Right lung (tissue), 5 donors: ENCODE results near the gene WNT3A. TPM values are rescaled to one million over a fixed set of nuclear protein-coding genes. Genes with fewer than 3 reads are reported as not detected.

Experiments used
- DNase-seq, 2 donors: peaks; one replicate each; pipeline ENCODE4 v3.0.0-alpha.2; 2013
- polyA plus RNA-seq, 5 donors: library from polyadenylated mRNA; unstranded; fragments of 120-200 nt; gene quantifications; one replicate each; pipeline versions ENCODE4 v1.2.1 to v1.2.3, GENCODE V29; 2013; ENCODE audit warnings: inconsistent platforms in 1 of 5, low replicate concordance in 1 of 5; ENCODE audit not compliant: insufficient read length in 5 of 5, insufficient read depth in 1 of 5

The WNT3A gene
- polyA plus RNA-seq, 5 donors, result 0.05 to 0.06 TPM; not detected in 3

DNA sequence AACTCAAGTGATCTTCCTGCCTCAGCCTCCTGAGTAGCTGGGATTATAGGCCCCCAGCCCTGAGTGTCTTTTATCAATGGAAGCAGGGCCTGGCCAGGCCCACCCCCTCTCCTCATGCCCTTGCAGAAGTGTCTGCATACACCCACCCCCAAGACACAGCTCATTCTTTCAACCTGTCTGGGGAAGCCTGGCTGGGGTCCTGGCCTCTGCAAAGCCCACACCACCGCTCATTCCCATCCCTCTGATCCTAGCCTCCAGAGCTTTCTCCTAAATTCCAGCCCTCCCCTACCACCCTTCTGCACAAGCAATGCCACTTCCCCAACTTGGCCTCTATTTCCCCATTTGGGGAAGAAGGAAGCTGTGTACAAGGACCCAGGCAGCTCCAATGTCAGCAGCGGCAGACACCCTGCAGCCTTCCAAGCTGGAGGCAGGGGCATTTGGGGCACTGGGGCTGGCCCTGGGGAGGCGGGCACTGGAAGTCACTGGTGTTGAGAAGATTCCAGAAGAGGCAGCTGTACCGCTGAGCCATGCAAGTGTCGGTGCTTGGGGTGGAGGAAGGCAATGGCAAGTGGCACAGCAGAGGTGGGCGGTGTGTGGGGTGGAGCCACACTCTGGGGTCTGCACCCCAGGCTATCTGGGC is 42.0 kb downstream of the WNT3A start:
- DNase-seq, result no peak

DNA sequence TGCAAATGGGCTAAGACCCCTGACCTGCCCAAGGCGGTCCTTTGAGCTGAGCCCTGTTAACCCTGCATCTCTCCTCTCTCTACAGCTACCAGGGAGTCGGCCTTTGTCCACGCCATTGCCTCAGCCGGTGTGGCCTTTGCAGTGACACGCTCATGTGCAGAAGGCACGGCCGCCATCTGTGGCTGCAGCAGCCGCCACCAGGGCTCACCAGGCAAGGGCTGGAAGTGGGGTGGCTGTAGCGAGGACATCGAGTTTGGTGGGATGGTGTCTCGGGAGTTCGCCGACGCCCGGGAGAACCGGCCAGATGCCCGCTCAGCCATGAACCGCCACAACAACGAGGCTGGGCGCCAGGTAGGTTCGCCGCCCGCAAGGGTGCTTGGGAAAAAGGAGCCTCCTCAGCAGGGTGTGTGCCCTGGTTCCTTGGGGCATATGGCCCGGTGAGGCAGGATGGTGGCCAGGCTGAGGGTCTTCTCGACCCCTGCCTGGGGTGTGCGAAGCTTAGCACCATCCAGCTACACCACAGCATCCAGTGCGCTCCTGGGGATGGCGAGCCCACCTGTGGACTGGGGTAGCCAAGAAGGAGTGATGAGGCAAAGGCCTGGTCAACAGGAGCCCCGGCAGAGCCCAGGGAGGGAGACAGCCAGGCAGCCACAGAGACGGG is 43.9 kb downstream of the WNT3A start:
- DNase-seq, result no peak

DNA sequence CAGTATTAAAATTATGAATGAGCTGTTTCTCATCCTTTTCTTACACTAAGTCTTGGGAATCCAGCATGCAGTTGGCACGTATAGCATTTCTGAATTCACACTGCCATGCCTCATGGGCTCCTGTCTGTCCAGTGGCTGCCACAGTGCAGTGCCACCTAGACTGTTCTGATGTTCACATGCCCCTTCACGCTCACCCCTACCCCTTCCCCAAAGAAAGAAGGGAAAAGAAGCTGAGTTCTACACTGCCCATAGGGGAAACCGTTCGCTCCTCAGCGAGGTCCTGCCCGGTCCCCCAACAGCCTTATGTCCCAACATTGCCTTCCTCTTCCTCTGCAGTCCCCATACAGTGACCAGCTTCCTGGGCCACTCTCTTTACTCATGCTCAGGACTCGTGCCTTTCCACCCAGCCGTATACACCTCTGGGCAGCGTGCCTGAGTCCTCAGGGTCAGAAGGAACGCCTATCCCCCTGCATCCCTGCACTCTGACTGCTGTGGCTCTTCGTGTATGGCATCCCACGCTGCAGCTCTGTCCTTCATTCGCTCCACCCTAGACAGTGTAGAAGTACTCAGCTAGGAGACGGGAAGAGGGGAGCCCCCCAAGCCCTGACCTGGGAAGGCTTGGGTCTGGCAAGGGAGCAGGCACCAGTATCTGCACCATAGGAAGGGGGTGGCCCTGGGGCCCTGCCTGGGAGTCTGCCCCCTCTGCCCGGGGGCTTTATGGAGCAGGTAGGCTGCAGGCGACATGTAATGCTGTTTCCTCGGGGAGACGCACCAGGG is 51.6 kb downstream of the WNT3A start:
- no peak for DNase-seq

DNA sequence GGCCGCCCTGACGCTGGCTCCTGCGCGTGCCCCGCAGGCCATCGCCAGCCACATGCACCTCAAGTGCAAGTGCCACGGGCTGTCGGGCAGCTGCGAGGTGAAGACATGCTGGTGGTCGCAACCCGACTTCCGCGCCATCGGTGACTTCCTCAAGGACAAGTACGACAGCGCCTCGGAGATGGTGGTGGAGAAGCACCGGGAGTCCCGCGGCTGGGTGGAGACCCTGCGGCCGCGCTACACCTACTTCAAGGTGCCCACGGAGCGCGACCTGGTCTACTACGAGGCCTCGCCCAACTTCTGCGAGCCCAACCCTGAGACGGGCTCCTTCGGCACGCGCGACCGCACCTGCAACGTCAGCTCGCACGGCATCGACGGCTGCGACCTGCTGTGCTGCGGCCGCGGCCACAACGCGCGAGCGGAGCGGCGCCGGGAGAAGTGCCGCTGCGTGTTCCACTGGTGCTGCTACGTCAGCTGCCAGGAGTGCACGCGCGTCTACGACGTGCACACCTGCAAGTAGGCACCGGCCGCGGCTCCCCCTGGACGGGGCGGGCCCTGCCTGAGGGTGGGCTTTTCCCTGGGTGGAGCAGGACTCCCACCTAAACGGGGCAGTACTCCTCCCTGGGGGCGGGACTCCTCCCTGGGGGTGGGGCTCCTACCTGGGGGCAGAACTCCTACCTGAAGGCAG is 52.3 kb downstream of the WNT3A start:
- peak in 1 of 2 donors; percentile 24 for DNase-seq

DNA sequence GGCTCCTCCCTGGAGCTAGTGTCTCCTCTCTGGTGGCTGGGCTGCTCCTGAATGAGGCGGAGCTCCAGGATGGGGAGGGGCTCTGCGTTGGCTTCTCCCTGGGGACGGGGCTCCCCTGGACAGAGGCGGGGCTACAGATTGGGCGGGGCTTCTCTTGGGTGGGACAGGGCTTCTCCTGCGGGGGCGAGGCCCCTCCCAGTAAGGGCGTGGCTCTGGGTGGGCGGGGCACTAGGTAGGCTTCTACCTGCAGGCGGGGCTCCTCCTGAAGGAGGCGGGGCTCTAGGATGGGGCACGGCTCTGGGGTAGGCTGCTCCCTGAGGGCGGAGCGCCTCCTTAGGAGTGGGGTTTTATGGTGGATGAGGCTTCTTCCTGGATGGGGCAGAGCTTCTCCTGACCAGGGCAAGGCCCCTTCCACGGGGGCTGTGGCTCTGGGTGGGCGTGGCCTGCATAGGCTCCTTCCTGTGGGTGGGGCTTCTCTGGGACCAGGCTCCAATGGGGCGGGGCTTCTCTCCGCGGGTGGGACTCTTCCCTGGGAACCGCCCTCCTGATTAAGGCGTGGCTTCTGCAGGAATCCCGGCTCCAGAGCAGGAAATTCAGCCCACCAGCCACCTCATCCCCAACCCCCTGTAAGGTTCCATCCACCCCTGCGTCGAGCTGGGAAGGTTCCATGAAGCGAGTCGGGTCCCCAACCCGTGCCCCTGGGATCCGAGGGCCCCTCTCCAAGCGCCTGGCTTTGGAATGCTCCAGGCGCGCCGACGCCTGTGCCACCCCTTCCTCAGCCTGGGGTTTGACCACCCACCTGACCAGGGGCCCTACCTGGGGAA is 53.0 kb downstream of the WNT3A start:
- DNase-seq, result peak; percentile 49 to 57

DNA sequence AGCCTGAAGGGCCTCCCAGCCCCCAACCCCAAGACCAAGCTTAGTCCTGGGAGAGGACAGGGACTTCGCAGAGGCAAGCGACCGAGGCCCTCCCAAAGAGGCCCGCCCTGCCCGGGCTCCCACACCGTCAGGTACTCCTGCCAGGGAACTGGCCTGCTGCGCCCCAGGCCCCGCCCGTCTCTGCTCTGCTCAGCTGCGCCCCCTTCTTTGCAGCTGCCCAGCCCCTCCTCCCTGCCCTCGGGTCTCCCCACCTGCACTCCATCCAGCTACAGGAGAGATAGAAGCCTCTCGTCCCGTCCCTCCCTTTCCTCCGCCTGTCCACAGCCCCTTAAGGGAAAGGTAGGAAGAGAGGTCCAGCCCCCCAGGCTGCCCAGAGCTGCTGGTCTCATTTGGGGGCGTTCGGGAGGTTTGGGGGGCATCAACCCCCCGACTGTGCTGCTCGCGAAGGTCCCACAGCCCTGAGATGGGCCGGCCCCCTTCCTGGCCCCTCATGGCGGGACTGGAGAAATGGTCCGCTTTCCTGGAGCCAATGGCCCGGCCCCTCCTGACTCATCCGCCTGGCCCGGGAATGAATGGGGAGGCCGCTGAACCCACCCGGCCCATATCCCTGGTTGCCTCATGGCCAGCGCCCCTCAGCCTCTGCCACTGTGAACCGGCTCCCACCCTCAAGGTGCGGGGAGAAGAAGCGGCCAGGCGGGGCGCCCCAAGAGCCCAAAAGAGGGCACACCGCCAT is 53.8 kb downstream of the WNT3A start:
- no peak for DNase-seq

DNA sequence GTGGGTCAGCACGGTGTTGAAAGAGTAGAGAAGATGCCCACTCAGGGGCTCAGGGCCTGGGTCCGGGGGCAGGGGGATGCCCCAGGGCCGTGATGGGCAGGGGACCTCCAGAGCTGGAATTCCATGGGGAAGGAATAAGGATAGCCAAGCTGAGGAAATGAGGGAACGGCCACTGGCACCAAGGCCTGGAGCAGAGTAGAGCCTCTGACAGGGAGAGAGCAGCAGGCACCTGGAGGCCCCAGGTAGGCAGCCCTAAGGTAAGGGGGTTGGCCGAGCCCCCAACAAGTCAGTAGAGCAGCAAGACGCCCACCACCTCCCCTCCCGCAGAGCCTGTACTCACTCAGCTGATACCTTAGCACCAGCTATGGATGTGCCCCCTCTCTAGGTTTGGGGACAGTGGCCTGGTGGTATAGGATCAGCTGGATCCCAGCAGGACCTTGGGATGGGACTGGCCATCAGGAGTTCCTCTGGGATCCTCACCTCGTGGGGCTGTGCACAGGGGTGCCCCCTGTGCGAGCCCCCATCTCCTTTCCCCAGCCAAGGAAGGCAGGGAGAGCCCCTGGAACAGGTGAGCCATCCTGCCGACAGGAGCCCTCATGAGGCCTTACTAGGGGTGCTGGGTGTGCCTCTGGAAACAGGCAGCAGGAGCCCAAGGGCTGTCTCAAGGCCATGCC is 54.8 kb downstream of the WNT3A start:
- no peak for DNase-seq

DNA sequence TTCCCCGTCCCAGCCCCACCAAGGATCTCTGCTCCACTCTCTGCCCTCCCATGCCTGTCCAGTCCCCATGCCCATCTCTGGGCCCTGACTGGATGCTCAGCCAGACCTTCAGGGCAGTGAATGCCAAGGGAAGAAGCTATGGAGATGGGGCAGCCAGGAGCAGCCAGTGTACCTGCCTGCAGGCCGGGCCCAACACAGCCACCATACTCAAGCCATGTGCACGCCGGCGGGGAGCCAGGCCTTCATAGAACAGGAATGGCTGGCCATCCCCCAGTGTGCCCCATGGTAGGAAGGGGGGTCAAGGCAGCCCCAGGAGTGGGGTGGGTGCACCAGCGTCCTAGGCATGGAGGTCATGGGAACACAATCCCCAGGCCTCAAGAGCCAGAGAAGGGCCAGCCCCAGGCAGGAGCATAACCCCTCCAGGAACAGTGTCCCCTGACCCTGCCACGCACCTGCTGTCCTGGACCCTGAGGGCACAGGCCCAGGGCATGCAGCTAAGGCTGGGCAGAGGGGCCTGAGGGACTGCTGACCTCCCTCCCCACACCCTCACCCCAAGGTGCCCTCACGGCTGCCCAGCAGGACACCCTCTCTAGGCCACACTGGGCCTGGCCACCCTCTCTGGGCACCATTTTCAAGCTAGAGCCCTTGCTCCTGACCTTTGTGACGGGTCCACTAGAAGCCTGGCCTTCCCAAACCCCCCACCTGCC is 55.4 kb downstream of the WNT3A start:
- DNase-seq, result no peak

DNA sequence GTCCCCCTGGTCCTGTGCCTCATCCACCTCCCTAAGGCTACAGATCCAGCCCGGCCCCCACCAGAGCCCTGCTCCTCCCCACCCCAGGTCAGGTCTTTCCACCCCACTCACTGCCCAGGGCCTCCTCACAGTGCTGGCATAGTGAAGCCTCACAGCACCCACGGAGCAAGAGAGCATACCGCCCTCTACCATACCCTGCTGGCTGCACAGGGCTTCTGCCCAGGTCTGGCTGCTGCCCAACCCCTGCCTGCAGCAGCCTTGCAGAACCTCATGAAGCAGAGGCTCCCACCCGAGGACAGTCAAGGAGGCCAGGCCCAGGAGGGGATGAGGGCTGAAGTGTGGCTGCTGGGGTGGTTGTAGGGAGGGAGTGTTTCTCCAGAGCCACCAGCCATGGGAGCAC is 56.0 kb downstream of the WNT3A start:
- DNase-seq, result no peak

DNA sequence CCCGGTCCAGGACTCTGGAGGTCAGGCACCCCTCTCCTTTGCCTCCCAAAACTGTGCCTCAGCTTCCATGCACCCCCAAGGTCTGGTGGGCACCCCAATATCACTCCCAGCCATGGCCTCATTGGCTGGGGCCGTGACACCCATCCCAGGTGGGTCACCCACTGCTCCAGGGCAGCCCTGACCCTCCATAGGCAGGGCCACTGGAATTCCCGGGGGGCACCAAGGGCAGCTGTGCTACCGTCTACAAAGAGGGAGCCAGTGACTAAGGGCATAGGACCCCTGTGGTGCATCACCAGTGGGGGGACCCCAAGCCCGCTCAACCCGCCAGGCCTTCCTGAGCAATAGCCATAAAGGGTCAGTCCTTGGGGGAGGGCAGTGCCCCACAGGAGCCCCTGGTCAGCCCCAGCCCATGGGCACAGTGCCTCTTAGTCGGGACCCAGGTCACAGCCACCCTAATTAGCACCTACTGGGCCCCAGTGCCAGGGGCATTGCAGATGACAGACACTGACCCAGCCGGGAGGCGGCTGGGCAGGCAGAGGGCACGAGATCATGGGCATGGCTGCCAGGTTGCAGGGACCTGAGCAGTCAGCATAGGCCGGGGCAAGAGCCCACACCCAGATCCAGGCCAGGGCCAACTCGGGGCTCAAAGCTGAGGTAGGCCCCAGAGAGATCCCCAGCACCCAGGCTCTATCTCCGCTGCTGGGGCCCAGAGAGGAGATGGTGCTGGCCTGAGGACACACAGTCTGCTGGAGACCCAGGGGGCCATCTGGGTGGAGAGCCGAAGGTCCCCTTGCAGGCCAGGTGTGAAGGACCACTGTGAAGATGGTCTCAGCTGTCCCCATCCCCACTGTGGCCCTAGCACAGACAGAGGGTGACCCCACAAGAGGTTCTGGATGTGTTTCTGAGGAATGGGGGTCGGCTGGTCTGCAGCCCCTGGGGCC is 56.7 kb downstream of the WNT3A start:
- no peak for DNase-seq

DNA sequence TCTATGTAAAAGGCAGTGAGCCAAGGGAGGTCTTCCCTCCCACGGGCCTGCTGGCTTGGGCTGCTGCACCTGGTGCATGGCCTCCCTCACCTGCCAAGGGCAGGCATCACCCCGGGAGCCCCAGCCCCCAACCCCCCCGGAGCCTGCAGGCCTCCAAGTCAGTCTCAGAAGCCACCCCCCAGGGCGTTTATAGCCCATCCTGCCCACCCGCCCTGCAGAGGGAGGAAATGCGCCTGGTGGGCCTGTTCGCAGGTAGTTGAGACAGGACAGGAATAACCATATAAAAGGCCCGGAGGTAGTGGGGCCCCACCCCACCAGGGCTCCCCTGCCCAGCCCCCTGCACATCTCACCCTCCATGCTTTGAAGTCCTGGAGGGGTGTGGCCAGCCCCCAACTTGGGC is 57.5 kb downstream of the WNT3A start:
- DNase-seq, result no peak

DNA sequence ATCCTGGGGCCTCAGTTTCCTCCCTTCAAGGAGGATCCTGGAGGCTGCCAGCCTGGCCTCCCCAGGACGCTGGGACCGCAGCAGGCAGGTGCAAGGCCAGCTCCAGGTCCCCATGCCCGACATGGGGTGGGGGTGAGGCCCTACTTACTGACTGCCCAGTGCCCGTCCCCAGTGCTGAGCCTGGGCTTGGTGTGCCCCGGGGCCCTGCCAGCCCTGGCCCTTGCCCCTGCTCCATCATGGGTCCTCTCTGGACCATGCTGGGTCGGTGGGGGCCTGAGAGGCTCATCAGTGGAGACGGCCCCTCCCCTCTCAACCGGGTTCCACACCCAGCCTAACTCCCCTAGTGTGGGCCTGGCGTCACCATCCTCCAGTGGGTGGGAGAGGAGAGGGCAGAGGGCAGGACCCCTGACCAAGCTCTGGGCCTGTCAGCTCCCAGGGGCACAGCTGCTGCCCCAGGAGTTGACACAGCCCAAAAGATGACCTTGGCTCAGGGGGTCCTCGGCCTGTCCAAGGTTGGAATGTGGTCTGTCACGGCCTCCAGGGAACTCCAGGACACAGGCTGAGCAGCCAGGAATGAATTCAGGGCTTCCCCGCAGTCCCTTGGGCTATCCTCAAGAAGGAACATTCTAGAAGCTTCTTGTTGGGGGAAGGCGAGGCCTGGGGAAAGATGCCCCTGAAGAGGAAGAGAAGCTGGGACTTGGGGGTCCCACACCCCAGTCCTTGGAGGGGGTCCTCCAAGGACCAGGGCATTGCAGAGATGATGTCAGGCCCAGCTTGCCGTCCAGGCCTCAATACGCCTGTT is 58.1 kb downstream of the WNT3A start:
- DNase-seq, result no peak

DNA sequence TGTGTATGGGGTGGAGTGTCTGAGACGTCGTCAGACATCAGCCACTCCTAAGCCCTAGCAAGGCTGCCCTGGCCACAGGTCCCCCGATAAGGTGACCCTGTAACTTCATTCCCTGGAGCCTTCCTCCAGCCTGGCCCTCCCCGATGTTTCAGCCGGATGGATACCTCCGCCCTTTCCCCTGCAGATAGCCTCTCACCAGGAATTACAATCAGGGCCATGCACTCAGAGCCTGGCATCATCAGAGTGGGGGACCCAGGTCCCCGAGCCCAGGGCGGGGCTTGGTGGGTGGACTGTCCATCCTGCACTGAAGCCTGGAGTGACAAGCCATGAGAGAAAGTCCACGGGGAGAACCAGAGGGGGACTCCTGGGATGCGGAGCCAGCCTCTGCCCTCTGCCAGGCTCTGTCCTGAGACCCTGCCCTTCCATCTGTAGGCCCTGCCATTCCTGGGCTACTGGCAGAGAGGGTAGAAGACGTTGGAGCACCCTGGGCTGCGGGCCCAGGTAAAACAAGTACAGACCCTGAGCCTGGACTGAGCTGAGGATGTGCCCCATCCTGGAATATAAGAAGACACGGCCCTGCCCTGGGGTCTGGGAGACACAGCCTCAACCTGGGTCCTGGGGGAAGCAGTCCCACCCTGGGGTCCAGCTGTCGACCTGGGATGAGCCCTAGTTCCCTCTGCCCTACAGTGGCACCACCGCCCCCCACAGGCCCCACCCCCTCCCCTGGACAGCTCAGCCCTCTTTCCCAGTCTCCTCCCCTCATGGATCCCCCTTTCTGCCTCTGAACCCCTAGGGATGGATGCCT is 58.9 kb downstream of the WNT3A start:
- DNase-seq, result no peak

DNA sequence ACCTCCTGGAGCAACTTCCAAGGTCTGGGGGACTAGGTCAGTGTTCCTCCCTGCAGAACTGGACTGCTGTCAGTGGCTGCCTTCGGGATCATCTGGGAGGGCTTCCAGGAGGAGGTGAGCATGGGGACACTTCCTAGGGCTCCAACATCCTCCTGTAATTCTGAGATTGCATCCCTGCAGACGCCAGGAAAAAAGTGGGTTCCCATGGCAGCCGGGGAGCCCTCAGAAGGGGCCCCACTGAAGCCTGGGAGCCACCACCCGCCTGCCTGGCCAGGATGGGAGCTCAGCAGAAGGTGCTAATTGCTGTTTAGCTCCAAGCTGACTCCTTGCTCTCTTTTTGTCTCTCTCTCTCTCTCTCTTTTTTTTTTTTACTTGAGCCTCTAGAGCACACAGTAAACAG is 59.6 kb downstream of the WNT3A start:
- no peak for DNase-seq

DNA sequence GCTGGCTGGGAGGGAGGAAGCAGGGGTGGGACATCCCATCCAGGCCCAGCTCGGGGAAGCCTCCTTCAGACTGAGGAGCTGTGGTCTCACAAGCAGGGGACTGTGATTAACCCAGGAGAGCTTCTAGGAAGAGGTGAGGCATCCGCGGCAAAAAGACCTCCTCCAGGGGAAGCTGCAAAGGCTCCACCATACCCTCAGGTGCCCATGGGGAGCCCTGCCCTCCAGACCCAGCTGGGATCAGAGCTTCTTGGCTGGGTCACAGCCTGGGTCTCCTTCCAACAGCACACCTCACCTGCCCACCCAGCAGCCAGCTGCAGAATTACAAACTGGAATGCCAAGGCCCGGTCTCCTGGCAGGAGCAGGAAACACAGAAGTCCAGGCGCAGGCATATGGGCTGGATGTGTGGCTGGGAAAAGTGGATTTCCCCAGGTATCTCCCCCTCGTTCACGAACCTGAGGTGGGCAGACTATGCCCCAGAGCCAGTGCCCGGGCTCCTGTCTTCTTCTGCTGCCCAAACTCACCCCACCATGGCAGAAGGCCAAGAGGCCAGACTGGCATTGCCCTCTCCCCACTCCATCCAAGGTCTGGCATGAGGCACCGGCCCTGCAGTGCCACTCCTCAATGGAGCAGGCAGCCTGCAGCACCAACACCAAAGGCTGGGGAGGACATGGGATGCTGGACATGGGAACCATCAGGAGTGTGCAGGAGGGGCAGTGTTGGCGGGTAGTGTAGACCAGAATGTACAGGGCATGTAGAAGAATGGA is 60.3 kb downstream of the WNT3A start:
- no peak for DNase-seq

DNA sequence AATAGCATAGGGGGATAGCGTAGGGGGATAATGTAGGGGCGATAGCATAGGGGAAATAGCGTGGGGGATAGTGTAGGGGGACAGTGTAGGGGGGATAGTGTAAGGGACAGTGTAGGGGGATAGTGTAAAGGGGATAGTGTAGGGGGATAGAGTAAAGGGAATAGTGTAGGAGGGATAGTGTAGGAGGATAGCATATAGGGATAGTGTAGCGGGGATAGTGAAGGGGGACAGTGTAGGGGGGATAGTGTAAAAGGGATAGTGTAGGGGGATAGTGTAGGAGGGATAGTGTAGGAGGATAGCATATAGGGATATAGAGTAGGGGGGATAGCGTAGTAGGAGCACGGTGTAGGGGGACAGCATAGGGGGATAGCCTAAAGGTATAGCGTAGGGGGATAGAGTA is 61.6 kb downstream of the WNT3A start:
- DNase-seq, result no peak
